ENCODE results near the gene INPP4B.

GRCh38 chr4:142348613-142349021 lies 497.5 kb downstream of the INPP4B start:
- no peak for TF ChIP-seq POLR2A (IDR thresholded peaks at IDR 0.05)
- TF ChIP-seq, protein P1, sequence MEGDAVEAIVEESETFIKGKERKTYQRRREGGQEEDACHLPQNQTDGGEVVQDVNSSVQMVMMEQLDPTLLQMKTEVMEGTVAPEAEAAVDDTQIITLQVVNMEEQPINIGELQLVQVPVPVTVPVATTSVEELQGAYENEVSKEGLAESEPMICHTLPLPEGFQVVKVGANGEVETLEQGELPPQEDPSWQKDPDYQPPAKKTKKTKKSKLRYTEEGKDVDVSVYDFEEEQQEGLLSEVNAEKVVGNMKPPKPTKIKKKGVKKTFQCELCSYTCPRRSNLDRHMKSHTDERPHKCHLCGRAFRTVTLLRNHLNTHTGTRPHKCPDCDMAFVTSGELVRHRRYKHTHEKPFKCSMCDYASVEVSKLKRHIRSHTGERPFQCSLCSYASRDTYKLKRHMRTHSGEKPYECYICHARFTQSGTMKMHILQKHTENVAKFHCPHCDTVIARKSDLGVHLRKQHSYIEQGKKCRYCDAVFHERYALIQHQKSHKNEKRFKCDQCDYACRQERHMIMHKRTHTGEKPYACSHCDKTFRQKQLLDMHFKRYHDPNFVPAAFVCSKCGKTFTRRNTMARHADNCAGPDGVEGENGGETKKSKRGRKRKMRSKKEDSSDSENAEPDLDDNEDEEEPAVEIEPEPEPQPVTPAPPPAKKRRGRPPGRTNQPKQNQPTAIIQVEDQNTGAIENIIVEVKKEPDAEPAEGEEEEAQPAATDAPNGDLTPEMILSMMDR (IDR thresholded peaks at IDR 0.05): no peak
